ENCODE results near the gene HOXD9. TPM values are rescaled to one million over a fixed set of nuclear protein-coding genes. Genes with fewer than 3 reads are reported as not detected.

Gene HOXD9
- polyA plus RNA-seq, 1 donor: 0.88 TPM

DNA sequence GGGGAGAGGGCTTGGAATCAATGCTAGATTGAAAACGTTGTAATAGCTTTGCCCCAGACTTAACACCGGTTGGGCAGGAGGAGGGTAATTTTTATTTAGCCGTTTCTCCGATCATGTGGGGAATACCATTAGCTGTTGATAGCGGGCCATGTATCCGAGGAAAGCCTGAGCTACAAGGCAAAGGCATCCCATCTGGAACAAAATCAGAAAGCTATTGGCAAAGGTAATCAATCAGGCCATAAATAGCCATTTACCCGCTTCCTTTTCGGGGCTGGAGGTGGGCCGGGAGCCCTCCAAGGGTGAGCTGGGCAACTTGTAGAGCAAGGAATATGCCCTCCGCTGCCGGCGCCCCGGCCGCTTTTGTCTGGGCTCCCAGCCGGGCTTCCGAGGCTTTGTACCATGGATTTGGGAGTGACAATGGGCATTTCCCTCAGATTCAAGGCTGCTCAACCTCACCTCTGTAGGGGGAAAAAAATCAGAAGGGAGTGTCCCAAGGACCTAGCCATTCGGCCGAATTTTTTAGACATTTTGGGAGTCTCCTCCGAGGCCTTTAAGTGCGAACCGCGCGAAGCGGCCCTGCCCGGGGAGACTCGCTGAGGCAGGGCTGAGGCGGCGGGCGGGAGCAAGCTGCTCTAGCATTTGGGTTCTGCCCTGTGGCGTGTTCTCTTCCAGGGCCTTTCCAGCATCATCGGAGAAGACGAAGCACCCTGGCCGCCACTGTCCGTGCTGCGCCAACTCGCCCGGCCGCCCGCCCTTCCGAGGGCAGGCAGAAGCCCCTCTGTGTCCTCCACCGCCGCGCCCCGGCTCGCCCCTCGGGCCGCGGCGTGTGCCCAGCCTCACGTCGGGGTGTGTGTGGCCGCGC, 1.1 kb upstream of the HOXD9 start:
- no peak overlapping the region for H3K4me3 ChIP-seq (ENCODE audit: low read length)
- H3K4me1 ChIP-seq (ENCODE audit: control insufficient read depth, insufficient read depth, low read length): peaks cover 3% of the 10 kb centered on the region
- WGBS (ENCODE audit: insufficient coverage, low lambda C conversion rate): 0% methylated on average over 4 of the region's 53 CpGs
- H3K9me3 ChIP-seq (ENCODE audit: control insufficient read depth, low read depth, low read length): peaks cover 26% of the 10 kb centered on the region
- H3K27me3 ChIP-seq (ENCODE audit: control insufficient read depth, insufficient read depth, low read length): peaks cover 98% of the 10 kb centered on the region
- no peak overlapping the region for H3K27ac ChIP-seq (ENCODE audit: low read length)
- DNase-seq: no peak
- no peaks in the 10 kb centered on the region for H3K36me3 ChIP-seq (ENCODE audit: control insufficient read depth, insufficient read depth, low read length)

DNA sequence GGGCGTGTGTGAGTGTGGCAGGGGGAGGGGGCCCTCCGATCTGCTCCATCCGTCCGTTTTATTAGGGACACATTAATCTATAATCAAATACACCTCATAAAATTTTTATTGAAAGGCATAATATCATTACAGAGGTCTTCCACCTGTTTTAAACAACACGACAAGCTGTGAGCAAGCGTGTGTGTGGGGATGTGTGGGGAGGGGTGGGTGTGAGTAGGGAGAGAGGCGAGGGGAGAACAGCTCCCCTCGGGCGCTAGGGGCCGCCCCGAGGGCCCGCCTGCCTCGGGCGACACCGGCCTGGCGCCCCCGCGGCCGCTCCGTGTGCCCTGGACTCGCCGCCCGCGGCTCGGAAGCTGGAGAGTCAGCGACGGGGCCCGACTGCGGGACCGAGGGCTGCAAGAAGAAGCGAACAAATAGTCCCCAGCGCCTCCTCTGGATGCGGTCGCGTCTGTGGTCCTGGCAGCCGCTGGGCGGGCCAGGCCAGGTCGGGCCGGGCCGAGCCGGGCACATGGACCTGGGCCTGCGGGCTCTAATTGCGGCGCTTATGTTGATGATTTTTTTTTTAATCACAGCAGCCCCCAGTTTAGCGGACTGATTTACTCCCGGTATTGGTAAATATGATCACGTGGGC, 352 bp upstream of the HOXD9 start:
- Histone ChIP-seq H3K27me3 (ENCODE audit: control insufficient read depth, insufficient read depth, low read length) (peaks cover 97% of the 10 kb centered on the region), H3K4me3 (ENCODE audit: low read length) (peak overlapping the region; percentile 18), H3K27ac (ENCODE audit: low read length) (no peak overlapping the region), H3K9me3 (ENCODE audit: control insufficient read depth, low read depth, low read length) (peaks cover 24% of the 10 kb centered on the region), H3K36me3 (ENCODE audit: control insufficient read depth, insufficient read depth, low read length) (no peaks in the 10 kb centered on the region), H3K4me1 (ENCODE audit: control insufficient read depth, insufficient read depth, low read length) (peaks cover 3% of the 10 kb centered on the region)
- WGBS (ENCODE audit: insufficient coverage, low lambda C conversion rate): no CpG with 5 or more reads among the region's 47 CpGs
- DNase-seq: no peak

DNA sequence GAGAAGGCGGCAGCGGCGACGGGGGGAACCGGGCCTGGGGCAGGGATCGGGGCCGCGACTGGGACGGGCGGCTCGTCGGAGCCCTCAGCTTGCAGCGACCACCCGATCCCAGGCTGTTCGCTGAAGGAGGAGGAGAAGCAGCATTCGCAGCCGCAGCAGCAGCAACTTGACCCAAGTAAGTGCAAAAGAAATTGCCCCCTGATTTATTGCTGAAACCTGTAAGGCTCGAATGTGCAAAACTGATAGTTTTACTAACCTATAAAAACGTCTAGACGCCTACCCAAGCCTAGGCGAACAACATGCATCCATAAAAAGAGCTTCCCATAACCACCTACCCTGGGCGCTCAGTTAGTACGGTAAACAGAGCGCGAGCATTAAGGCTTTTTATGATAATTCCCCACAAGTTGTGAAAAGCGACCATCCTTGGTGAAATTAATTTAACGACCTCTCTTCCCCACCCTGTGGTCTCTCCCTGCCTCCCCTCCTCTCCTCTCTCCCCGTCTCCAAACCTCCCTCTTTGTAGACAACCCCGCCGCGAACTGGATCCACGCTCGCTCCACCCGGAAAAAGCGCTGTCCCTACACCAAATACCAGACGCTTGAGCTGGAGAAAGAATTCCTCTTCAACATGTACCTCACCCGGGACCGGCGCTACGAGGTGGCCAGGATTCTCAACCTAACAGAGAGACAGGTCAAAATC, 1.0 kb downstream of the HOXD9 start:
- peaks cover 96% of the 10 kb centered on the region for H3K27me3 ChIP-seq (ENCODE audit: control insufficient read depth, insufficient read depth, low read length)
- DNase-seq: no peak
- H3K36me3 ChIP-seq (ENCODE audit: control insufficient read depth, insufficient read depth, low read length): no peaks in the 10 kb centered on the region
- peaks cover 3% of the 10 kb centered on the region for H3K4me1 ChIP-seq (ENCODE audit: control insufficient read depth, insufficient read depth, low read length)
- H3K4me3 ChIP-seq (ENCODE audit: low read length): peak overlapping the region; percentile 9
- peaks cover 16% of the 10 kb centered on the region for H3K9me3 ChIP-seq (ENCODE audit: control insufficient read depth, low read depth, low read length)
- no peak overlapping the region for H3K27ac ChIP-seq (ENCODE audit: low read length)
- no CpG with 5 or more reads among the region's 40 CpGs for WGBS (ENCODE audit: insufficient coverage, low lambda C conversion rate)

DNA sequence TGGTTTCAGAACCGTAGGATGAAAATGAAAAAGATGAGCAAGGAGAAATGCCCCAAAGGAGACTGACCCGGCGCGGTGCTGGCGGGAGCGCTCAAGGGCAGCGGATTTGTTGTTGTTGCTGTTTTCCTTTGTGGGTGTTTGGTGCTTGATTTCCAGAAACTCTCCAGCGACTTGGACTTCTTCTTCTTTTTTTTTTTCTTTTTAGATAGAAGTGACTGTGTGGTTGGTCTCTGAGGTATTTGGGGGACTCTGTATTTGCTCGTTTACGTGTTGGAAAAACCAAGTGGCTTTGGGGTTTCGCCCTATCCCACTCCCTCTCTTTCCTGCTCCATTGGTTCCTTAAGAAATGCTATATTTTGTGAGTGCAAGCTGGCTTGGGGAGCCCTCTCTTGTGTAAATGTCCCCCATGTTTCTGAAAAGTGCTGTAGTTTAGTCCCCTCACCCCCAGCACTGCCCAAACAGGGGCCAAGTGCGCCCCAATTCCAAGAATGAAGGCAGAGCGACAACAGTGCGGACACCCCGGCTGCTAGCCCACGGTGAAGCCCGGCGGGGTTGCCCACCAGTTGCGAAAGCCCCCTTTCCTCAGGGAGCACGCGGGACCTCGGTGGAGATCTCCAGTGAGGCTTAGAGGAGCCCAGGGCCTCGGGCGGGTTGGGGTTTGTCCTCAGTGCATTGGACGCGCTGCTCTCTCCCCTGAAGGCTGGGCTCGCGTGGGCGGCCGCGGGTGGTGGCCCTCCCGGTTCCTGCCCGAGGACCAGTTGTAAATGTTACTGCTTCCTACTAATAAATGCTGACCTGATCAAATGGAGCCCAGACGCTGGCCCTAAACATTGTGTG, 1.8 kb downstream of the HOXD9 start:
- no CpG with 5 or more reads among the region's 34 CpGs for WGBS (ENCODE audit: insufficient coverage, low lambda C conversion rate)
- Histone ChIP-seq H3K27ac (ENCODE audit: low read length) (no peak overlapping the region), H3K36me3 (ENCODE audit: control insufficient read depth, insufficient read depth, low read length) (no peaks in the 10 kb centered on the region), H3K4me1 (ENCODE audit: control insufficient read depth, insufficient read depth, low read length) (peaks cover 3% of the 10 kb centered on the region), H3K4me3 (ENCODE audit: low read length) (no peak overlapping the region), H3K9me3 (ENCODE audit: control insufficient read depth, low read depth, low read length) (peaks cover 18% of the 10 kb centered on the region), H3K27me3 (ENCODE audit: control insufficient read depth, insufficient read depth, low read length) (peaks cover 97% of the 10 kb centered on the region)
- no peak for DNase-seq

DNA sequence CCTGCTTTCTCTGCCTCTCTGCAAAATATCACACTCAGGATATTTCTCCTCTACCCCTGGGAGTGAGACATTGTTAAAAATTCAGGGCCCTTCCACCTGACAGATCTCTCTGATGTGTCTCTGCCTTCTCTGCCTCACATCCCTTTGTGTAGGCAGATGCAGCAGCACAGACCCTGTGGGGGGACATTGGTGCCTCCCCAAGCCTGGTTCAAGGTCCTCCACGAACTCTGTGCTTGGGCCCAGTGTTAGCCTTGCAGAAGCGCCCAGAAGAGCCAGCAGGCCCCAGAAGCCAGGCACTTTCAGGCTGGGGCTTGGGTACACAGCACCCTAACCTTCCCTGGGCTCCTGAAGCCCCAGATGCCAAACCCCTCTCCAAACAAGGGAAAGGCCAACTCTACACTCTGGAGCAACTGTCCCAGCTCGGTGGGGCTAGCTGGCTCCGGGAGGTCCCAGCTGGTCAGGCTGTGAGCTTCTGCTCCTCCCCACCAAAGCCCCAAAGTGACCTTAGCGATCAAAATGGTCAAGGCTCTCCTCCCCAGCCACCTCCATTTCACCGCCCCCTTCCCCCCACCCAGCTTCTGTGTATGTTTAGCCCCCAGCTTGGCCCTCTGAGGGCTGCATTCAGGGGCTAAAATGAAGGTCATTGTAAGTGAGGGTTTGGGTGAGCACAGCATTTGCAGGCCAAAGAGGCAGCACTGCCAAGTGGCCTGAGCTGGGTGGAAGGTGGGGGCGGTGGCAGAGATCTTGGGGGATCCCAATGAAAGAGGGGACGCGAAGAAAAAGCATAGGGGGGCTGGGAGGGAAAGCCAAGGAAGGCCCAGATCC, 2.6 kb downstream of the HOXD9 start:
- Histone ChIP-seq H3K9me3 (ENCODE audit: control insufficient read depth, low read depth, low read length) (peaks cover 20% of the 10 kb centered on the region), H3K4me1 (ENCODE audit: control insufficient read depth, insufficient read depth, low read length) (peaks cover 3% of the 10 kb centered on the region), H3K27me3 (ENCODE audit: control insufficient read depth, insufficient read depth, low read length) (peaks cover 91% of the 10 kb centered on the region), H3K4me3 (ENCODE audit: low read length) (no peak overlapping the region), H3K36me3 (ENCODE audit: control insufficient read depth, insufficient read depth, low read length) (no peaks in the 10 kb centered on the region), H3K27ac (ENCODE audit: low read length) (no peak overlapping the region)
- no peak for DNase-seq
- no CpG with 5 or more reads among the region's 9 CpGs for WGBS (ENCODE audit: insufficient coverage, low lambda C conversion rate)

DNA sequence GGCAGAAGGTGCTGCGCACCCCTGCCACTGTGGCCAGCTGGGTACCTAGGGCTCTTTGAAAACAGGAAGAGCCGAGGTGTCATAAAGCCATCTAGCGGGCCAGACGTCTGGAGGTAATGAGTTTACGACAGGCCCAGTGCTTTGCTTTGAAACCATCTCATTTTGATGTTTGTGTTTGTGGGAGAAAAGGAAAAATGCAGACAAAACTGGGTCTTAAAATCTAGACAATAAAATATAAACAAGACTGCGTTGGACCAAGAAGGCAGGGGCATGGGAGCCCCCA, 3.2 kb downstream of the HOXD9 start:
- WGBS (ENCODE audit: insufficient coverage, low lambda C conversion rate): 33% methylated on average over 1 of the region's 6 CpGs
- H3K36me3 ChIP-seq (ENCODE audit: control insufficient read depth, insufficient read depth, low read length): no peaks in the 10 kb centered on the region
- no peak overlapping the region for H3K4me3 ChIP-seq (ENCODE audit: low read length)
- DNase-seq: no peak
- no peak overlapping the region for H3K27ac ChIP-seq (ENCODE audit: low read length)
- peaks cover 3% of the 10 kb centered on the region for H3K4me1 ChIP-seq (ENCODE audit: control insufficient read depth, insufficient read depth, low read length)
- peaks cover 91% of the 10 kb centered on the region for H3K27me3 ChIP-seq (ENCODE audit: control insufficient read depth, insufficient read depth, low read length)
- peaks cover 20% of the 10 kb centered on the region for H3K9me3 ChIP-seq (ENCODE audit: control insufficient read depth, low read depth, low read length)

DNA sequence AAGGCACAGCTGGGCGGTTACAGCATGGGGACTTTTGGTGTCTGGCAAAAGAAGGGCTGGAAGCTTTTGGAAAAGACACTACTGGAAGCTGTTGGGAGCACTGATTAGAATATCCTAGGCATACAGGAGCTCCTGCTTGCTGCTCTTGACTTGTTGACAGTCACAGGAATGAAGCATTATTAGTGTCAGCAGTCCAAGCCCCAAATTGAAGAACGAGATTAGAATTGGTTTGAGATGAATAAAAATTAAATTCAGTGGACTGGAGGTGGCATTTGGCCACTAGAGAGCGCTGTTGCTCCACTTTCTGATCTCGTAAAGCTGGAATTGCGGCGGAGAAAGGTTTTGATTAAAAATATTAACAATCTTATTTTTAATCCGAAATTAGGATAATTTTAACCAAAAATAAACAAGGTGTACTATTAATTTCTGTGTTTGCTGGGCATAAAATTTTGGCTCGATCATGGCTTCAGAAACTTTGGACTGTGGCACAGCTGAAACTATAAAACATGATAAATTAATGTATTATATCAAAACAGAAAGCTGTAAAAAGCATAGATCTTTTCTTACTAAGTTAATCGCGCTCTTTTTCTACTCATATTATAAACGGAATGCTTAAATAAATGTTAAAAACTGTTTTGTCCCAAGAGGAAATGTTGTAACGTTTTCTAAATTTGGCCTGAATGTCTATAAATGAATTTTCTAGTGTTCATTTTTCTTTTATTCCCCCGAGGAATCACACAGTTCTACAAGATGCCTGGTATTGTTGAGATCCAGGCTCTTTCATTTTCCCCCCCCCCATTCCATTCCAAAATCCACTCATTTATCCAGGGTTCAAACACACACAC, 4.6 kb downstream of the HOXD9 start:
- WGBS (ENCODE audit: insufficient coverage, low lambda C conversion rate): 0% methylated on average over 6 of the region's 13 CpGs
- peaks cover 14% of the 10 kb centered on the region for H3K9me3 ChIP-seq (ENCODE audit: control insufficient read depth, low read depth, low read length)
- DNase-seq: no peak
- H3K27ac ChIP-seq (ENCODE audit: low read length): no peak overlapping the region
- H3K4me1 ChIP-seq (ENCODE audit: control insufficient read depth, insufficient read depth, low read length): peaks cover 3% of the 10 kb centered on the region
- no peak overlapping the region for H3K4me3 ChIP-seq (ENCODE audit: low read length)
- no peaks in the 10 kb centered on the region for H3K36me3 ChIP-seq (ENCODE audit: control insufficient read depth, insufficient read depth, low read length)
- H3K27me3 ChIP-seq (ENCODE audit: control insufficient read depth, insufficient read depth, low read length): peaks cover 90% of the 10 kb centered on the region

DNA sequence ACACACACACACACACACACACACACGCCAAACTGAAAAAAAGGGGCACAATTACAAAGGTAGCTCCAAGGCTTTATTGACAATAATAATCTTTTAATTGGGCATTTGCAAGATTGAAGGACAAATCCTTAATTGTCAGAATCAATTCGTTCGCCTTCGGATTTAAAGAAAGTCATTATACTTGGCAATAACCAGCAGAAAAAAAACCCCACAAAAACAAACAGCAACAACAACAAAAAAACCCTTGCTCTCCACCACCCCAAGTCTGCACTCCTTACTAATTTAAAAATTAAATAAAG, 5.2 kb downstream of the HOXD9 start:
- Histone ChIP-seq H3K4me3 (ENCODE audit: low read length) (no peak overlapping the region), H3K27ac (ENCODE audit: low read length) (no peak overlapping the region)
- WGBS (ENCODE audit: insufficient coverage, low lambda C conversion rate): no CpG with 5 or more reads among the region's 4 CpGs

More for the DNA sequence above, 5.2 kb downstream of the HOXD9 start:
- H3K9me3 ChIP-seq (ENCODE audit: control insufficient read depth, low read depth, low read length): peaks cover 10% of the 10 kb centered on the region
- DNase-seq: no peak
- peaks cover 90% of the 10 kb centered on the region for H3K27me3 ChIP-seq (ENCODE audit: control insufficient read depth, insufficient read depth, low read length)
- peaks cover 2% of the 10 kb centered on the region for H3K4me1 ChIP-seq (ENCODE audit: control insufficient read depth, insufficient read depth, low read length)
- no peaks in the 10 kb centered on the region for H3K36me3 ChIP-seq (ENCODE audit: control insufficient read depth, insufficient read depth, low read length)

Measured in large intestine (tissue), 3 donors.